AG08396 (cell line): Measurements from ENCODE around the gene NME8.
"Not testable (repeated sequence)": the region's sequence is repeated elsewhere in the genome, so short reads cannot be mapped to it uniquely, and the experiment has no call there.

Experiments used
- DNase-seq: peaks from one replicate; pipeline ENCODE4 v3.0.0; 2012; ENCODE audit warnings: low spot score, mixed read lengths

The NME8 gene, protein sequence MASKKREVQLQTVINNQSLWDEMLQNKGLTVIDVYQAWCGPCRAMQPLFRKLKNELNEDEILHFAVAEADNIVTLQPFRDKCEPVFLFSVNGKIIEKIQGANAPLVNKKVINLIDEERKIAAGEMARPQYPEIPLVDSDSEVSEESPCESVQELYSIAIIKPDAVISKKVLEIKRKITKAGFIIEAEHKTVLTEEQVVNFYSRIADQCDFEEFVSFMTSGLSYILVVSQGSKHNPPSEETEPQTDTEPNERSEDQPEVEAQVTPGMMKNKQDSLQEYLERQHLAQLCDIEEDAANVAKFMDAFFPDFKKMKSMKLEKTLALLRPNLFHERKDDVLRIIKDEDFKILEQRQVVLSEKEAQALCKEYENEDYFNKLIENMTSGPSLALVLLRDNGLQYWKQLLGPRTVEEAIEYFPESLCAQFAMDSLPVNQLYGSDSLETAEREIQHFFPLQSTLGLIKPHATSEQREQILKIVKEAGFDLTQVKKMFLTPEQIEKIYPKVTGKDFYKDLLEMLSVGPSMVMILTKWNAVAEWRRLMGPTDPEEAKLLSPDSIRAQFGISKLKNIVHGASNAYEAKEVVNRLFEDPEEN

DNA sequence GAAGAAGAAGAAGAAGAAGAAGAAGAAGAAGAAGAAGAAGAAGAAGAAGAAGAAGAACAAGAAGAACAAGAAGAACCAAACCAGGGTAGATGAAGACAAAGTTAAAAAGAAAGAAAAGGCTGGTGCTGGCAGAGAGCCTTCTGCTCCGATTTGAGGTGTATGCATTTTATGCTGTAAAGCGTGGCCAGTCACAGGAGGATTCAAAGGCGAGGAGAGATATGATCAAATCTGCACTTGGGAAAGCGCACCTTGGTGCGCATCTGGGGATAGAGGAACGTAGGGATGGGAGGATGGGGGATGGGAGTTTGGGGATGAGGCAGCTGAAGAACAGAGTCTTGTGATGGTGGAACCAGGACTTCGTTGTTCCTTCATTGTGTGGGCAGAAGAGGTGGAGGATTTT, at the start of gene NME8:
Gene NME8 (plus strand): TSS at position 301 of the 400 bp plus-strand sequence. CDS start 1,670 bp downstream, outside the sequence.
- no peak for DNase-seq

GRCh38 chr7:37806152-37806551, 42.2 kb upstream of the NME8 start:
- DNase-seq, result no peak

DNA sequence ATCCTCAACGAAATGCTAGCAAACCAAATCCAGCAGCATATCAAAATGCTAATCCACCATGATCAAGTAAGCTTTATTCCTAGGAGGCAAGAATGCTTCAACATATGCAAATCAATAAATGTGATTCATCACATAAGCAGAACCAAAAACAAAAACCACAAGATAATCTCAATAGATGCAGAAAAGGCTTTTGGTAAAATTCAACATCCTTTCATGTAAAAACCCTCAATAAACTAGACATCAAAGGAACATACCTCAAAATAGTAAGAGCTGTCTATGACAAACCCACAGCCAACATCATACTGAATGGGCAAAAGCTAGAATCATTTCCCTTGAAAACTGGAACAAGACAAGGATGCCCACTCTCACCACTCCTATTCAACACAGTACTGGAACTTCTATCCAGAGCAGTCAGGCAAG, 36.2 kb upstream of the NME8 start:
- not testable (repeated sequence) for DNase-seq

- DNase-seq, result no peak
These were observed 32.6 kb upstream of the NME8 start for GRCh38 chr7:37815671-37816371.

DNA sequence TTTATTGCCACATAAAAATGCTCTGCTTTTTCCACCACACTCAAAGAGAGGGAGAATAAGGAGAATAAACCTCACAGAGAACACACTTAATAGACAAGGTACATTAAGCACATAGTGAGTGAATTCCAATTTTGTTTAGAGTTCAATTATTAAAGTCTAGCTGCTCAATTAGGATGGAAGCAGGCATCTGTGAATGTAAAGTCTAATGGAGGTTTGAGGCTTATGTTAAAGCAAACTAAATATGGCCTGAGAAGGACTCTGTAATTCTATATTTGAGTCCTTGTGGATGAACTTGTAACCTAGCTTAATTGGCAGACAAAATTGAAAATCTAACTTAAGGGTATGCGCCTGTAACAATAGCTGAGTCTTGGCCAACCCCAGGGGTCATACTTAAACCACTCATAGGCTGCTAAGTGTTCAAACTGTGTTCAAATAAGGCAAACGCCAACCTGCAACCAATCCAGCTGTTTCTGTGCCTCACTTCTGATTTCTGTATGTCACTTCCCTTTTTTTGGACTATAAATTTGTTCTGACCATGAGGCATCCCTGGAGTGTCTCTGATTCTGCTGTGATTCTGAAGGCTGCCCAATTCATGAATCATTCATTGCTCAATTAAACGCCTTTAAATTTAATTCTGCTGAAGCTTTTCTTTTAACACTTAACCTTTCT, 31.3 kb upstream of the NME8 start:
- DNase-seq, result no peak

DNA sequence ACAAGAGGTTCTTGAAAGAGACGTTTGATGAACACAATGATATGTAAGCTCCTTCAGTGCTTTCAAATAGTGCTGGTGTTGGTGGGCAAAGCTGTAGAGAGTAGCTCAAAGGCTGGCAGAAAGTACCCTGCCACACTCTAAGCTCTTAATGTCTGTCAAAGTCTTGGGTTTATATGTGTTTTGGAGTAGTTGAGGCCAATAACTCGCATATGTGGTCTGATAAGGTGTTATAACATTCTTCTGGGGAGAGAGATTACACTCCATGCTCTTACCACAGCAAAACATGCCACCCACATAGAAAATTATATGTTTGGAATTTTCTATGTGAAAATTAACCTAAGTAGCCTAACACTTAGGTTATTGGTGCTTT, 30.8 kb upstream of the NME8 start:
- DNase-seq, result no peak

GRCh38 chr7:37817996-37818720, 30.2 kb upstream of the NME8 start:
- DNase-seq, result no peak

- no peak for DNase-seq
These were observed 27.5 kb upstream of the NME8 start for GRCh38 chr7:37820708-37821468.

- no peak for DNase-seq
These were observed 25.5 kb upstream of the NME8 start for GRCh38 chr7:37822946-37823345.

DNA sequence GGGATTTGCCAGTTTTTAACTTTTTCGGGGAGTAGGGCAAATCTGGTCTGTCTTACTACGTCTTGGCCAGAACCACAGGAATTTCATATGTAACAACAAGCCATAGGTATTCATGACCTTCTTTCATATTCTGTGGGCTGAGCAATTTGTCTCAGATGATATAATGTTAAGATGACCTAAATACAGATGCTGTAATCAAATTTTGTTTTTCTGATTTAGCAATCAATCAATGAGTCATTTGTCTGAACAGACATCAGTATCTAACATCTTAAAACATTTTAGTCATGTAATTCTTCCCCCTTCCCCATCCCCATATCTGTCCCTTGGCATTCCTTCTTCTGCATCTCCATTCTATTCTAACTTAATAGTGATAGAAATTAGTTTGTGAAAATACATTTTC, 24.8 kb upstream of the NME8 start:
- no peak for DNase-seq

GRCh38 chr7:37825038-37825437, 23.4 kb upstream of the NME8 start:
- DNase-seq, result no peak

DNA sequence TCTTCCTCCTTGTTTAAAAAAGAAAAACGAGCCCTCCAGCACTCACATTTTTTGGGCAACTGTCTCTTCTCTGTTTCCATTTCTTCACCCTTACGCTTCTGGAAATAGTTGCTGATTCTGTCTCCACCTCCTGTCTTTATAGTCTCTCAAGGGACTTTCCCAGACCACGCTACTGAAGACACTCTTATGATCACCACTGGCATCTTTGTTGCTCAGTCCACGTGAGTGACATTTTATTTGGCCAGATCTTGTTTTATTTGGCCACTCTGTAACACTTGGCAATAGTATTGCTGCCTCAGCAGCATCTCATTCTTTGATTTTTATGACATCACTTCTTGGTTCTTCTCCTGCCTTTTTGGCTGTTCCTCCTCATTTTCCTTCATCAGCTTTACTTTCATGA, 21.6 kb upstream of the NME8 start:
- no peak for DNase-seq

- DNase-seq, result no peak
These were observed 17.2 kb upstream of the NME8 start for GRCh38 chr7:37831244-37831643.

GRCh38 chr7:37832194-37832593, 16.2 kb upstream of the NME8 start:
- DNase-seq, result peak; percentile 3

GRCh38 chr7:37833107-37833817, 15.1 kb upstream of the NME8 start:
- peak; percentile 28 for DNase-seq

- no peak for DNase-seq
These were observed 14.6 kb upstream of the NME8 start for GRCh38 chr7:37833818-37834146.

GRCh38 chr7:37853468-37853867, 5.1 kb downstream of the NME8 start:
- DNase-seq, result no peak

DNA sequence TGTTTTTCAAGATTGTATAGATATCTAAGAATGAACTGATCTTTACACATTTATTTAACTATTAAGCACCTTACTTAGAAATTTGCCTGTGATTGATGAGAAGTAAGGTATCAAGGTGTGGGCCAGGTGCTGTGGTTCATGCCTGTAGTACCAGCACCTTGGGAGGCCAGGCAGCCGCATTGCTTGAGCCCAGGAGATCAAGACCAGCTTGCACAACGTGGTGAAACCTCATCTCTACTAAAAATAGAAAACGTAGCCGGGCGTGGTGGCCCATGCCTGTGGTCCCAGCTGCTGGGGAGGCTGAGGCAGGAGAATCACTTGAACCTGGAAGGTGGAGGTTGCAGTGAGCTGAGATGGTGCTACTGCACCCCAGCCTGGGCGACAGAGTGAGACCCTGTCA, 33.7 kb downstream of the NME8 start:
- no peak for DNase-seq

- no peak for DNase-seq
These were observed 45.0 kb downstream of the NME8 start for GRCh38 chr7:37893359-37893758.

GRCh38 chr7:37894671-37895070, 46.3 kb downstream of the NME8 start:
- no peak for DNase-seq
